HepG2 (cell line): ENCODE measurements around the gene LTC4S. TPM values are rescaled to one million over a fixed set of nuclear protein-coding genes. Genes with fewer than 3 reads are reported as not detected.

Experiments used
- ATAC-seq: fragments of 200-7000 bp; cut with Tn5 transposase; 3 replicates; pipeline ENCODE4 v1.9.1; 2020; ENCODE audit warnings: mild to moderate bottlenecking, moderate library complexity
- BruUV-seq: library from RNA; stranded (reverse); fragments of 400-500 nt; replicated peaks from 2 replicates; lab custom pipeline; 2021; lab: Mats Ljungman, UMichigan
- CTCF ChIA-PET: fragments of 300-600 bp; formaldehyde crosslinking; extraction: SDS; loops from one replicate; lab custom pipeline; 2021; ENCODE audit warnings: low total read pairs, inconsistent platforms, low intra/inter-chr PET ratio; lab: Yijun Ruan, JAX
- POLR2A ChIA-PET: fragments of 350-600 bp; sonication (Branson Sonifier 250); formaldehyde crosslinking; loops from one replicate; lab custom pipeline; 2020; ENCODE audit warnings: antibody characterized with exemption, inconsistent platforms; lab: Yijun Ruan, JAX
- DNase-seq: peaks from one replicate; pipeline ENCODE4 v3.0.0-alpha.2; 2015; ENCODE audit warnings: low spot score
- FAIRE-seq: peaks from 3 replicates; lab custom pipeline; 2011; peaks lifted over from hg19 to GRCh38; lab: Jason Lieb, UNC
- H2AFZ ChIP-seq: one replicate; pipeline ENCODE4 v1.6.1; 2011; ENCODE audit warnings: low read length, inconsistent platforms
- H3K27ac ChIP-seq: fragments of 300-600 bp; 3 replicates; pipeline ENCODE4 v1.8.0; 2011; ENCODE audit warnings: mixed run types, mild to moderate bottlenecking, mixed read lengths, low read length, inconsistent platforms; ENCODE audit not compliant: insufficient read depth; ENCODE audit errors: extremely low read length
- H3K27me3 ChIP-seq, 2 experiments: fragments of 200-600 bp in 1 of 2; 2 replicates in 1 of 2; 3 replicates in 1 of 2; pipeline versions ENCODE4 v1.6.0 to v1.8.0; 2011; ENCODE audit warnings: low read length in 2 of 2, mild to moderate bottlenecking in 2 of 2, moderate library complexity in 2 of 2, inconsistent platforms in 1 of 2; ENCODE audit not compliant: insufficient read depth in 2 of 2, control insufficient read depth in 1 of 2
- H3K36me3 ChIP-seq, 2 experiments: fragments of 200-600 bp in 1 of 2; replicated peaks in 1 of 2; 2 replicates in 1 of 2; 3 replicates in 1 of 2; pipeline versions ENCODE4 v1.5.1 to v1.8.0; 2011; ENCODE audit warnings: low read length in 2 of 2, inconsistent platforms in 1 of 2; ENCODE audit not compliant: insufficient read depth in 2 of 2, control insufficient read depth in 1 of 2
- H3K4me1 ChIP-seq: 2 replicates; pipeline ENCODE4 v1.5.1; 2012; ENCODE audit warnings: low read length, inconsistent platforms; ENCODE audit not compliant: insufficient read depth
- H3K4me2 ChIP-seq: 2 replicates; pipeline ENCODE4 v1.6.0; 2011; ENCODE audit warnings: low read depth, low read length, inconsistent platforms
- H3K4me3 ChIP-seq, 3 experiments: fragments of 200-600 bp in 1 of 3; sonication (generic), shearing (Covaris generic) in 1 of 3; replicated peaks in 1 of 3; 2 replicates each; pipeline ENCODE4 v1.5.1; 2011 to 2016; ENCODE audit warnings: low read length in 3 of 3, inconsistent platforms in 2 of 3, low read depth in 2 of 3, mild to moderate bottlenecking in 2 of 3, control low read depth in 1 of 3, mixed read lengths in 1 of 3; ENCODE audit not compliant: insufficient read depth in 1 of 3
- H3K79me2 ChIP-seq: one replicate; pipeline ENCODE4 v1.6.1; 2011; ENCODE audit warnings: low read length, inconsistent platforms; ENCODE audit not compliant: insufficient read depth
- H3K9ac ChIP-seq: 2 replicates; pipeline ENCODE4 v1.6.0; 2011; ENCODE audit warnings: mild to moderate bottlenecking, low read depth, low read length, inconsistent platforms; ENCODE audit not compliant: insufficient read depth
- H3K9me3 ChIP-seq: 2 replicates; pipeline ENCODE4 v1.5.1; 2012; ENCODE audit warnings: mild to moderate bottlenecking, low read length
- H4K20me1 ChIP-seq: 2 replicates; pipeline ENCODE4 v1.6.0; 2011; ENCODE audit warnings: inconsistent platforms, mild to moderate bottlenecking, low read length, moderate library complexity; ENCODE audit not compliant: insufficient read depth
- CBX5 ChIP-seq: sonication (generic); formaldehyde crosslinking; IDR thresholded peaks from 2 replicates; pipeline ENCODE4 v1.4.0; 2020; ENCODE audit warnings: missing genetic modification reagents, borderline replicate concordance
- CSRNP1 ChIP-seq: sonication (generic); formaldehyde crosslinking; IDR thresholded peaks from 2 replicates; pipeline ENCODE4 v1.8.1; 2023; ENCODE audit warnings: mild to moderate bottlenecking, missing genetic modification reagents
- HNRNPLL ChIP-seq: fragments of 200-400 bp; formaldehyde crosslinking; IDR thresholded peaks from 2 replicates; pipeline ENCODE4 v1.6.1; 2017; ENCODE audit warnings: mild to moderate bottlenecking, low read depth, low read length; ENCODE audit not compliant: poor library complexity, severe bottlenecking
- HOXA5 ChIP-seq: sonication (generic); formaldehyde crosslinking; IDR thresholded peaks from 2 replicates; pipeline ENCODE4 v1.4.0; 2020; ENCODE audit warnings: missing genetic modification reagents
- MNT ChIP-seq: fragments of 450-650 bp; IDR thresholded peaks from 2 replicates; pipeline ENCODE4 v1.6.1; 2016
- UBTF ChIP-seq: sonication (generic); formaldehyde crosslinking; IDR thresholded peaks from 2 replicates; pipeline ENCODE4 v1.4.0; 2020; ENCODE audit warnings: mild to moderate bottlenecking, missing genetic modification reagents
- ZBTB33 ChIP-seq: sonication (generic); formaldehyde crosslinking; IDR thresholded peaks from 2 replicates; pipeline ENCODE4 v1.4.0; 2020; ENCODE audit warnings: missing genetic modification reagents
- WGBS: methylation state at CpG from one replicate; pipeline ENCODE4 v1.1.6; 2017; ENCODE audit warnings: low lambda C conversion rate; 5-methylcytosine and 5-hydroxymethylcytosine counted together
- in situ Hi-C: cut with HindIII; loops from 2 replicates; pipeline ENCODE4 v1.10.0; 2017; ENCODE audit warnings: low pct_unique_long_range_greater_than_20kb; ENCODE audit not compliant: extremely low pct_ligation_motif_present
- intact Hi-C: fragments of 100-400 bp; cut with micrococcal nuclease; formaldehyde crosslinking; loops from one replicate; pipeline ENCODE4 v1.10.0; 2022; ENCODE audit not compliant: unreplicated experiment
- polyA plus RNA-seq, 8 experiments: library from polyadenylated mRNA; depleted of rRNA in 3 of 8; stranded (reverse) in 7 of 8; unstranded in 1 of 8; fragments of >200 nt; fragmentation: Illumina TruSeq in 4 of 8; extraction: Trizol in 4 of 8; gene quantifications; 2 replicates each; pipeline versions ENCODE4 v1.2.1 to v1.2.3, GENCODE V29; 2011 to 2016; ENCODE audit warnings: low read depth in 4 of 8, missing spikeins in 1 of 8, mixed read lengths in 1 of 8; ENCODE audit not compliant: insufficient read depth in 1 of 8
- total RNA-seq, 5 experiments: library from RNA; depleted of rRNA; stranded (reverse); fragments of >200 nt; fragmentation: Illumina TruSeq; extraction: Trizol; gene quantifications; 2 replicates each; pipeline ENCODE4 v1.2.3, GENCODE V29; 2016; ENCODE audit warnings: low read depth in 1 of 5

The LTC4S gene
- total and polyA plus RNA-seq, 2 of the 13 experiments (the other 11 are each of a cell fraction or from before 2014, with no cell fraction given), result 0.35 TPM; not detected in 1

- ChIA-PET POLR2A (interaction anchor here (1.0 to 1.5 kb wide), 2 partner anchors 9 to 13 kb away, joined by 3 to 6 read pairs; no protein-coding TSS in a partner anchor), CTCF (no interaction called here)
- no peaks in the 10 kb centered on the region for H3K27me3 ChIP-seq
- in situ Hi-C loops (no loop called here), intact Hi-C loops (no loop called here)
- H2AFZ ChIP-seq, result no peak overlapping the region
- 87% methylated on average over 5 of the region's 5 CpGs for WGBS
- no peak for DNase-seq
- no peaks in the 10 kb centered on the region for H4K20me1 ChIP-seq
- FAIRE-seq, result no peak
- H3K9ac ChIP-seq, result no peak overlapping the region
- H3K4me3 ChIP-seq, result no peak overlapping the region
- H3K4me1 ChIP-seq, result peaks cover 12% of the 10 kb centered on the region
- H3K27ac ChIP-seq, result no peak overlapping the region
- no peak overlapping the region for H3K4me2 ChIP-seq
- TF ChIP-seq HOXA5 (CRISPR knock-in tag), result no peak
- peak; percentile 47; the same call in 1 of the 2 replicates for TF ChIP-seq ZBTB33
- TF ChIP-seq MNT, result peak; percentile 90
- TF ChIP-seq, all 625 proteins: peak for 2
- BruUV-seq, result no TSS peak
- Histone ChIP-seq H3K79me2 (no peaks in the 10 kb centered on the region), H3K9me3 (no peaks in the 10 kb centered on the region), H3K36me3 (peaks cover 11 to 19% of the 10 kb centered on the region in 2 experiments; a peak in 4 of 5 replicates)
- no peak for ATAC-seq
These were observed 19.3 kb downstream of the LTC4S start for GRCh38 chr5:179812997-179813607.

- ChIA-PET POLR2A (no interaction called here), CTCF (no interaction called here)
- Histone ChIP-seq H3K27ac (no peak overlapping the region), H3K27me3 (no peaks in the 10 kb centered on the region), H3K79me2 (peaks cover 2% of the 10 kb centered on the region), H3K36me3 (peaks cover 11 to 19% of the 10 kb centered on the region in 2 experiments; a peak in 4 of 5 replicates), H3K4me3 (no peak overlapping the region), H3K9me3 (no peaks in the 10 kb centered on the region), H3K4me2 (no peak overlapping the region), H3K4me1 (peaks cover 15% of the 10 kb centered on the region), H3K9ac (no peak overlapping the region), H2AFZ (no peak overlapping the region), H4K20me1 (no peaks in the 10 kb centered on the region)
- 87% methylated on average over 3 of the region's 3 CpGs for WGBS
- DNase-seq (no peak), ATAC-seq (no peak), FAIRE-seq (no peak)
- intact Hi-C loops (no loop called here), in situ Hi-C loops (no loop called here)
- TSS peak; percentile 16 for BruUV-seq
- no peak for TF ChIP-seq UBTF (CRISPR knock-in tag)
- TF ChIP-seq CSRNP1, result no peak
- no peak for TF ChIP-seq CBX5 (CRISPR knock-in tag)
- no peak for TF ChIP-seq HNRNPLL
These were observed 20.3 kb downstream of the LTC4S start for GRCh38 chr5:179814090-179814489.
